Stimulated activated naive CD8-positive, alpha-beta T cell treated with anti-CD3 and anti-CD28 coated beads, Interleukin-15, Interleukin-2, amounts not matched to agents 100 U/mL and 50 U/mL, for 24 hours (primary cell): Measurements from ENCODE around the gene TACSTD2.
A peak's percentile ranks its signal among the peaks of the same experiment; 100 is the strongest.
"Not testable (repeated sequence)": the region's sequence is repeated elsewhere in the genome, so short reads cannot be mapped to it uniquely, and the experiment has no call there.

Experiments used
- ATAC-seq: fragments of 150-1000 bp; cut with Tn5 transposase; one replicate; pipeline ENCODE4 v1.10.0; 2021
- DNase-seq: peaks from one replicate; pipeline ENCODE4 v3.0.0; 2021

Gene TACSTD2

GRCh38 chr1:58563715-58564114, 13.3 kb downstream of the TACSTD2 start:
- ATAC-seq, DNase-seq: not testable (repeated sequence)

- ATAC-seq (no peak), DNase-seq (no peak)
These were observed 15.4 kb downstream of the TACSTD2 start for GRCh38 chr1:58561633-58562032.

GRCh38 chr1:58555393-58555792, 21.7 kb downstream of the TACSTD2 start:
- ATAC-seq (no peak), DNase-seq (no peak)

- DNase-seq (no peak), ATAC-seq (no peak)
These were observed 25.6 kb downstream of the TACSTD2 start for GRCh38 chr1:58551186-58552140.

GRCh38 chr1:58549291-58549690, 27.8 kb downstream of the TACSTD2 start:
- not testable (repeated sequence) for DNase-seq, ATAC-seq

- ATAC-seq, result no peak
These were observed 28.7 kb downstream of the TACSTD2 start for GRCh38 chr1:58548371-58548770.

GRCh38 chr1:58546520-58547308, 30.3 kb downstream of the TACSTD2 start, which contains the start of gene OMA1:
TSS of gene OMA1 (minus strand) at chr1:58546726. CDS start at chr1:58539294, 7,432 bp downstream.
- DNase-seq, result peak; percentile 98
- peak; percentile 97 for ATAC-seq

More at GRCh38 chr1:58548371-58548770, 28.7 kb downstream of the TACSTD2 start:
- no peak for DNase-seq

- DNase-seq (peak; percentile 76), ATAC-seq (peak; percentile 63)
These were observed 31.2 kb downstream of the TACSTD2 start for GRCh38 chr1:58545591-58546519.

GRCh38 chr1:58543260-58543659, 33.8 kb downstream of the TACSTD2 start:
- DNase-seq, result no peak
- ATAC-seq, result no peak

GRCh38 chr1:58539553-58539952, 37.5 kb downstream of the TACSTD2 start:
- ATAC-seq, result no peak

GRCh38 chr1:58538821-58539220, 38.2 kb downstream of the TACSTD2 start:
- ATAC-seq, result no peak

More at GRCh38 chr1:58539553-58539952, 37.5 kb downstream of the TACSTD2 start:
- DNase-seq, result no peak

GRCh38 chr1:58531842-58532241, 45.2 kb downstream of the TACSTD2 start:
- ATAC-seq, DNase-seq: not testable (repeated sequence)

More at GRCh38 chr1:58538821-58539220, 38.2 kb downstream of the TACSTD2 start:
- DNase-seq, result no peak

- ATAC-seq, result no peak
- no peak for DNase-seq
These were observed 47.8 kb downstream of the TACSTD2 start for GRCh38 chr1:58529284-58529683.

GRCh38 chr1:58528518-58528917, 48.5 kb downstream of the TACSTD2 start:
- no peak for ATAC-seq
- DNase-seq, result no peak
